Measurements from ENCODE around the gene DDOST.
"Not testable (repeated sequence)": the region's sequence is repeated elsewhere in the genome, so short reads cannot be mapped to it uniquely, and the experiment has no call there.

The DDOST gene

GRCh38 chr1:20619999-20620398 lies 41.2 kb downstream of the DDOST start:
- no peak for DNase-seq

- no peak for DNase-seq
These were observed 42.6 kb downstream of the DDOST start for GRCh38 chr1:20618550-20618949.

GRCh38 chr1:20616847-20617487 lies 44.2 kb downstream of the DDOST start:
- no peak for DNase-seq

GRCh38 chr1:20615946-20616846 lies 45.0 kb downstream of the DDOST start:
- no peak for DNase-seq

GRCh38 chr1:20614131-20614579 lies 47.0 kb downstream of the DDOST start:
- no peak for DNase-seq

GRCh38 chr1:20612221-20612746 lies 48.9 kb downstream of the DDOST start:
- no peak for DNase-seq

GRCh38 chr1:20611652-20612051 lies 49.5 kb downstream of the DDOST start:
- DNase-seq: no peak

GRCh38 chr1:20610970-20611369 lies 50.2 kb downstream of the DDOST start:
- DNase-seq: no peak

- DNase-seq: no peak
These were observed 51.6 kb downstream of the DDOST start for GRCh38 chr1:20609541-20609940.

- not testable (repeated sequence) for DNase-seq
These were observed 54.2 kb downstream of the DDOST start for GRCh38 chr1:20606801-20607570.

- DNase-seq: no peak
These were observed 56.5 kb downstream of the DDOST start for GRCh38 chr1:20604678-20605077.

GRCh38 chr1:20603504-20604464 lies 57.4 kb downstream of the DDOST start:
- DNase-seq: no peak

- DNase-seq: no peak
These were observed 58.2 kb downstream of the DDOST start for GRCh38 chr1:20602851-20603450.
